ENCODE results near the gene ITGA5.

- TF ChIP-seq POLR2A (IDR thresholded peaks at IDR 0.05; ENCODE audit: insufficient read depth in 1 of 2, low read depth in 2 of 2, low read length in 2 of 2) = no peak
- TF ChIP-seq FOXM1 (CRISPR knock-in tag; IDR thresholded peaks at IDR 0.05) = no peak
- no peak for TF ChIP-seq RXRB (CRISPR knock-in tag; IDR thresholded peaks at IDR 0.05; ENCODE audit: borderline replicate concordance)
- TF ChIP-seq ETS1 (CRISPR knock-in tag; IDR thresholded peaks at IDR 0.05) = no peak
- no peak for TF ChIP-seq CHD2 (IDR thresholded peaks at IDR 0.05; ENCODE audit: low read depth, low read length)
- TF ChIP-seq TAF1 (CRISPR knock-in tag; IDR thresholded peaks at IDR 0.05) = no peak
- no peak for TF ChIP-seq BRCA1 (CRISPR knock-in tag; IDR thresholded peaks at IDR 0.05)
- TF ChIP-seq CTCF (CRISPR knock-in tag; IDR thresholded peaks at IDR 0.05) = no peak
- TF ChIP-seq ZNF143 (CRISPR knock-in tag; IDR thresholded peaks at IDR 0.05) = no peak
These were observed 502 bp downstream of the ITGA5 start for GRCh38 chr12:54418441-54419087.
